Measurements from ENCODE around the gene SETD7. TPM values are rescaled to one million over a fixed set of nuclear protein-coding genes. Genes with fewer than 3 reads are reported as not detected.
"Not testable (repeated sequence)": the region's sequence is repeated elsewhere in the genome, so short reads cannot be mapped to it uniquely, and the experiment has no call there.

The SETD7 gene
- total RNA-seq, 1 experiment from 2014 or later = 18.2 TPM

DNA sequence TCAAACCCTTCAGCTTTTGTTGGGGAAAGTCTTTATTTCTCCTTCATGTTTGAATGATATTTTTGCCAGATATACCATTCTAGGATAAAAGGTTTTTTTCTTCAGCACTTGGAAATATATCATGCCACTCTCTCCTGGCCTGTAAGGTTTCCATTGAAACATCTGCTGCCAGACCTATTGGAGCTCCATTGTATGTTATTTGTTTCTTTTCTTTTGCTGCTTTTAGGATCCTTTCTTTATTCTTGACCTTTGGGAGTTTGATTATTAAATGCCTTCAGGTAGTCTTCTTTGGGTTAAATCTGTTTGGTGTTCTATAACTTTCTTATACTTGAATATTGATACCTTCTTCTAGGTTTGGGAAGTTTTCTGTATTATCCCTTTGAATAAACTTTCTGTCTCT lies 87.3 kb downstream of the SETD7 start:
- DNase-seq (ENCODE audit: low read depth) = not testable (repeated sequence)

DNA sequence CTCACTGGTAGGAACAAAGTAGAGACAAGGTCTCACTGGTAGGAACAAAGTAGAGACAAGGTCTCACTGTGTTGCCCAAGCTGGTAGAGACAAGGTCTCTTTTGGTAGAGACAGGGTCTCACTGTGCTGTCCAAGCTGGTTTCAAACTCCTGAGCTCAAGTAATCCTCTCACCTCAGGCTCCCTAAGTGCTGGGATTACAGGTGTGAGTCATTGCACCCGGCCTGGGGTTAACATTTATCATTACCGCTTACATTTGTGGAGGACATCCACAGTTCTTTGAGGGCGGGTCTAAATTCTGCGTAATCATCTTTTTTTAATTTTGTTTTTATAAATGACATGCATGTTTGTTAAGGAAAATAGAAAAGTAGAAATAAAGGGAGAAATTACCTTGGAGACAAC lies 90.1 kb downstream of the SETD7 start:
- DNase-seq (ENCODE audit: low read depth) = no peak

DNA sequence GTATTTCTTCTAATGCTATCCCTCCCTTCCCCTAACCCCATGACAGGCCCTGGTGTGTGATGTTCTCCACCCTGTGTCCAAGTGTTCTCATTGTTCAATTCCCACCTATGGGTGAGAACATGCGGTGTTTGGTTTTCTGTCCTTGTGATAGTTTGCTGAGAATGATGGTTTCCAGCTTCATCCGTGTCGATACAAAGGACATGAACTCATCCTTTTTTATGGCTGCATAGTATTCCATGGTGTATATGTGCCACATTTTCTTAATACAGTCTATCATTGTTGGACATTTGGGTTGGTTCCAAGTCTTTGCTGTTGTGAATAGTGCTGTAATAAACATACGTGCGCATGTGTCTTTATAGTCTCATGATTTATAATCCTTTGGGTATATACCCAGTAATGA lies 91.5 kb downstream of the SETD7 start:
- DNase-seq (ENCODE audit: low read depth) = not testable (repeated sequence)

DNA sequence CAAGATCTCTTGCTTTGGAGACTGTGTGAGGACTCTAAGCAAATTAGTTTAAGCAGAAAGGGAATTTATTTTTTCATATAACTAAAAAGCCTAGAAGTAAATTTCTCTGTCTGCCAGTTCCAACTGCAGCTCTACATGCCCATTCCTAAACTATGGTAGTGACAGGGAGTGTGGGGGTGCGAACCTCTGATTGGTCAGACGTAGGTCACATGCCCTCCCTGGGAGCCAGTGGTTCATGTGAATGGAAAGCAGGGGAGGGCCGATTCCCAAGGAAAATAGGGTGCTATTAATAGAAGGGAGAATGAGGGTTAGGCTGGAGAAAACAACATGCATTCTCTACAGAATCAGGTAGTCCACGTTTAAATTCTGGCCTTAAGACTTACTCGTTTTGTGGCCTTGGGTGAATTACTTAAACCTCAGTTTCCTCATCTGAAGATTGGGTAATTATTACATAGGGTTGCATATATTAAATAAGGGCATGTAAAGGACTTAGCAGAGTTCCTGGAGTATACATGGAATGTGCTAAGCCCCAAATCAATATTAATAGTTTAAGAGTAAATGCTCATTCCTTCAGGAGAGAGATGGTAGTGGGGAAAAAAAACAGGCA lies 94.9 kb downstream of the SETD7 start:
- DNase-seq (ENCODE audit: low read depth) = no peak

DNA sequence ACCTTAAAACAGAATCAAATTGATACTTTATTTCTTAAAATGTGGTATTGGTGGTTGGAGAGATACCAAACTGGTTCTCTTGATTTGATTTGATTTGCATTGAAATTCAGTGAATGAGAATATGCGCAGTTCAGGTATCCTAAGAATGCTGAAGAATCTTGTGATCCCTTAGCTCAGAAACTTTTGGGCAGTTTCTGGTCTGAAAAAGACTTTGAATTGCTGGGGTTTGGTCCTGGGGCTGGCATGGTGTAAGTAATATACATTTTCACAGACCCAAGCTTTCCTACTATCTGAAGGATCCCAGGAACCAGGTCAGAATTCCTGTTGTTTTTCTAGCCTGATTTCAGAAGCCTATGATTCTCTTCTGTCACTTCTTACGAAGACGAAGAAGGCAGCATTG lies 95.5 kb downstream of the SETD7 start:
- no peak for DNase-seq (ENCODE audit: low read depth)

DNA sequence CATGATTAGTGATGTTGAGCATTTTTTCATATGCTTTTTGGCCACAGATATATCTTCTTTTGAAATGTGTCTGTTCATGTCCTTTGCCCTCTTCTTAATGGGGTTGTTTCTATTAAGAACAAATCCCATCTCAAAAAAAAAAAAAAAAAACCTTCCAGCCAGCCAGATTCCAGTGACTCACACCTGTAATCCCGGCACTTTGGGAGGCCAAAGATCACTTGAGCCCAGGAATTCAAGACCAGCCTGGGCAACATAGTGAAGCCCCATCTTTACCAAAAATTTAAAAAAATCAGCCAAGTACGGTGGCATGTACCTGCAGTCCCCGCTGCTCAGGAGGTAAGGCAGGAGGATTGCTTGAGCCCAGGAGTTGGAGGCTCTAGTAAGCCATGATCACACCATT lies 97.0 kb downstream of the SETD7 start:
- DNase-seq (ENCODE audit: low read depth) = no peak

DNA sequence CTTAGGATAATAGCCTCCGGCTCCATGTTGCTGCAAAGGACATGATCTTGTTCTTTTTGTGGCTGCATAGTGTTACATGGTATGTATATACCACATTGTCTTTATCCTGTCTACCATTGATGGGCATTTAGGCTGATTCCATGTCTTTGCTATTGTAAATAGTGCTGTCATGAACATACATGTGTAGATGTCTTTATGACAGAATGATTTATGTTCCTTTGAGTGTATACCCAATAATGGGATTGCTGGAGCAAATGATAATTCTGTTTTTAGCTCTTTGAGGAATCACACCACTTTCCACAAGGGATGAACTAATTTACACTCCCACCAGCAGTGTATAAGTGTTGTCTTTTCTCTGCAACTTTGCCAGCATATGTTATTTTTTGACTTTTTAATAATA lies 97.5 kb downstream of the SETD7 start:
- DNase-seq (ENCODE audit: low read depth) = no peak

DNA sequence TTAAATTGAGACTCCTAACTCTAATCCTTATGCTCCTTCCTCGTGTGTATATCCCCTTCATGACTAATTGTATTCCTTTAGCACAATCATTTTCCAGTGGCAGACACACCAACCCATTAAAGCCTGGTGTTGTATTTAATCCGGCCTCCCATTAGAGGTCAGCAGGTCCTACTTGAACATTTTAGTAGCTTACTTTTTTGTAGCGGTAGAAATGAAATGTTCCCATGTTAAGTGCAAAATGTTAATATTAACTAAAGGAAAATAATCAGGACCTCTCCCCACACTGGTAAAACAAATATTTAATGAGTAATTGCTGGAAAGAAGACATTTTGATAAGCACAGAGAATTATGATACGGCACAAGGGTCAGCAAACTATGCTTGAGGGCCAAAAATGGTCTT lies 98.7 kb downstream of the SETD7 start:
- no peak for DNase-seq (ENCODE audit: low read depth)

DNA sequence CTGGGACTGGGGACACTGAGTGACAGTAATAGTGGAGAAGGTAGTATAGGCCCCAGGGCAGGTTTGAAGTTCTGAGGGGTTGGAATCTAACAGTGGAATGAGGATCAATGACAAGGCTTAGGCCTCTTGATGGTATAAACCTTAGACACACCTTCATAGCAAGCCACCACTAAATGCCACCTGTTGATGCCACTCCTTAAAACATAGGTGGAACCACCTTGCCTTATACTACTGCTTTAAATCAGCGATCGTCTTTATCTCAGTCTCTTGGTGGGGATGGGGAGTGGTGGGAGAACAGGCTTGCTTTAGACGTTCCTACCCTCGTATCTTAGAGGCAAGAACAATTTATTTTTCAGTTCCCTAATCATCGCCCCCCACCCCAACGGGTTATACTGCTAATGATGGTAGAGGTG lies 100.9 kb downstream of the SETD7 start:
- no peak for DNase-seq (ENCODE audit: low read depth)

DNA sequence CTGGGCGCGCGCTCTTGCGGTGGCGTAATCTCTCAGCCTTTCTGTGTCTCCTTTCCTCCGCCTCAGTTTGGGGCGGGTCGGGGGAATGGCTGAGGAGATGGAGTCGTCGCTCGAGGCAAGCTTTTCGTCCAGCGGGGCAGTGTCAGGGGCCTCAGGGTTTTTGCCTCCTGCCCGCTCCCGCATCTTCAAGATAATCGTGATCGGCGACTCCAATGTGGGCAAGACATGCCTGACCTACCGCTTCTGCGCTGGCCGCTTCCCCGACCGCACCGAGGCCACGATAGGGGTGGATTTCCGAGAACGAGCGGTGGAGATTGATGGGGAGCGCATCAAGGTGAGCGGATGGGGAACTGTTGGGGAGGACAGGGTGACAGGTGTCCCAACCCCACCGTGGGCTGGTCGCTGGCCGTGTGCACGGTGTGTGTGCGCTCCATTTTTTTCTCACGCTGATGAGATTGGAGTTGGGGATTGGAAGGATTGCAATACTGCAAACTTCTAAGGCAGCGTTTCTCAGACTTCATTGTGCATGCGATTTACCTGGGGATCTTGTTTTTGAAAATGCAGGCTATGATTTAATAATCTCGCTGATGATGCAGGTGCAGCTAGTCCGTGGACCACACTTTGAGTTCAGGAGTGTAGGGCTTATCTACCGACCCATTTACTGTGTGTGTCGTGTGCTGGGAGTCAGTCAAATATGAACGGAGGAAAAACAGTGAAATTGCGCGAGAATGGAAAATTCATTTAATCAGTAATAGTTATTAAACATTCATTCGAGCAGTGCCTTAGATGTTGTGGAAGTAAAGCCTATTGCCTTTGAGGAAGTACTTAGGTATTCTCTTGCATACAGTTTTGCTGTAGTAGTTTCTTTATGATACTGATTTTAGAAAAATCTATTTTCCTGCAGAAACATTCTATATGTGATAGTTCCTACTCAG lies 101.6 kb downstream of the SETD7 start, which contains the start of gene RAB33B:
RAB33B (plus strand) TSS at position 11 of the 935 bp plus-strand sequence; CDS start at position 86, 75 bp downstream.
- DNase-seq (ENCODE audit: low read depth) = no peak

DNA sequence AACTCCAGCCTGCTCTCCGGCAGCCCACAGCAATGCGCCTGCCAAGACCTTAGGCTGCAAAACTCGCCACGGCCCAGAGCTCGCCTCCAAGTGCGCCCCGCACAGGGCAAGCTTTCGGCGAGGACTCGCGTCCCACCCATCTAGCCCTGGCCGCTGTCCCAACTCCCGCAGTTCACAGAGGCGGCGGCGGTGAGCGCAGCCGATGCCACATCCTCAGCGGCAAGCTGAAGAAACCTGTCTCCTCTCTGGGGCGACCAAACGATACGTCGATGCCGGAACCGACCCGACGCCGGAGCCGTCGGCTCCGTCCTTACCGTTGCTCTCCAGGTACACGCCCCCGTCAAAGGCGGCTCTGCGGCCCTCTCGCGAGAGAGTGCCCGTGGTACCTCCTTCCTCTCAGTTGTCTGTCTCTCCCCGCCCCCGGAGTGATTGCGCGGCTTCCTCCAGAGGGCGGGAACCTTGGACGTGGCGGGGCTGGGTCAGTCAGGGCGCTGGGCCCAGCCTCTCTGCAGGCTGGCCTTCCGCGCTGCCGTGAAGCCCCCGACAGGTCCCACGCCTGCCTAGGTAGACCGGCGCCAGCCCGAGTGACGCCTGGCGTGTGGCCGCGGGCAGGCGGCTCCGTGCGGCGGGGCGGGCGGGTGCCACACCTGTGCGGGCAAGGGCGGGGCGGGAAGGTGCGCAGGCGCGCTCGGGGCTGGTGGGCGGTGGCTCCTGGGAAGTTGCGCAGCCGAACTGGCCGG lies 102.5 kb downstream of the SETD7 start:
- DNase-seq (ENCODE audit: low read depth) = peak; percentile 93

DNA sequence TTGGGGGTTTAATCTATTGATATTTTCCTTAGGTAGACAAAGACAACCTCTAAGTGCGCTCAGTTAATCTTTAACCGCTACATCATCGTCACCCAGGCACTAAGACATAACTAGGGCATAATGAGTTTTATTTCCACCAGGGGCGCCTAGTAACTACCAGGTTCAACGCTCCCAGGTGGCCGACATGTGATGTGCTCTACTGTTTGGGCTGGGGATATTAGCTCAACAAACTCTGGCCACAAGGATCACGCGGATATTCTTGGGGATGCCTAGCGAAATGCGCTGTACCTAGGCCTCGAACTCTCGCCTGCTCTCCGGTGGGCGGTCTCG lies 103.0 kb downstream of the SETD7 start:
- DNase-seq (ENCODE audit: low read depth) = peak; percentile 58

DNA sequence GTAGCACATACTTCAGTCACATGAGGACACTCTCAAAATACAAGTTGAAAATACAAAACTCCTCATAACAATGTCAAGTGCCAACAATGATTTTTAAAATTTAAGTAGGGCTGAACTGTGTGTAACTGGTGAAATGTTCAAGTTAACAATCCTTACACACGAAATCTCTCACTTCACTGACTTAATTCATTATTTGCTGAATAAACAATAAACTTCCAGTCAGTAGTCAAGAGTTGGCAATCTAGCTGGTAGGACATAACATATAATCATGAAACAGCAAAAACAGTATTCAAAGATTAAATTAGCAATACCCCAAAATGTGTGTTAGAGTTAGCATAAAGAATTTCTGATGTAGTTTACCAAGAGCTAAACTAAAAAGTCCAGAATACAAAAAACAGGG lies 104.0 kb downstream of the SETD7 start:
- no peak for DNase-seq (ENCODE audit: low read depth)

DNA sequence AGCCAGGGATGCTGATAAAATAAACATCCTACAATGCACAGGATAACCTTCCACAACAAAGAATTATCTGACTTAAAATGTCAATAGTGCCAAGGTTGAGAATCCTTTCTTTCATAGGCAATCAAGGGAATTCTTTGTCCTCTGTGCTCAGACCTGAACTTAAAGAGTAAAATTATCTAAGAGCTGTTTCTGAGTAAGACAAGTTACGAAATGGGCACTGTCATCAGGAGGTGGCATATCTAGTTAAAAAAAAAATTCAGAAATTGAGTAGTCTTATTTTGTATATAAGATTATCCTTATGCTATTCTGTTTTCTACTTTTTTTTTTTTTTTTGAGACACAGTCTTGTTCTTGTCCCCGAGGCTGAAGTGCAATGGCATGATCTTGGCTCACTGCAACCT lies 105.4 kb downstream of the SETD7 start:
- DNase-seq (ENCODE audit: low read depth) = no peak

DNA sequence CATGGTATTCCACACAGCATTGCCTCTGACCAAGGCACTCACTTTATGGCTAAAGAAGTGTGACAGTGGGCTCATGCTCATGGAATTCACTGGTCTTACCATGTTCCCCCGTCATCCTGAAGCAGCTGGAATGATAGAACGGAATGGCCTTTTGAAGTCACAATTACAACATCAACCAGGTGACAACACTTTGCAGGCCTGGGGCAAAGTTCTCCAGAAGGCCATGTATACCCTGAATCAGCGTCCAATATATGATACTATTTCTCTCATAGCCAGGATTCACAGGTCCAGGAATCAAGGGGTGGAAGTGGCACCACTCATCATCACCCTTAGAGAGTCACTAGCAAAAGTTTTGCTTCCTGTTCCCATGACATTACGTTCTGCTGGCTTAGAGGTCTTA lies 108.9 kb downstream of the SETD7 start:
- not testable (repeated sequence) for DNase-seq (ENCODE audit: low read depth)

Other genes with a start within 250 kb of the SETD7 start
- 3.8 and 5.0 TPM in 2 replicates for gene RAB33B, start 102.1 kb downstream of the SETD7 start, total RNA-seq (2014; rRNA removed; shearing (Covaris generic))
- 21.2 and 23.2 TPM in 2 replicates for gene MGST2, start 109.6 kb upstream of the SETD7 start, total RNA-seq (2014; rRNA removed; shearing (Covaris generic))